Stimulated activated CD8-positive, alpha-beta memory T cell treated with anti-CD3 and anti-CD28 coated beads, Interleukin-4, amount 100 ng/mL, for 48 hours (primary cell): Measurements from ENCODE around the gene TMEM253.

Experiments used
- DNase-seq: peaks from one replicate; pipeline ENCODE4 v3.0.0-alpha.2; 2020

Gene TMEM253

GRCh38 chr14:21090940-21091663 lies 9.8 kb upstream of the TMEM253 start:
- DNase-seq: no peak

- no peak for DNase-seq
Measured at GRCh38 chr14:21091821-21092272, 9.0 kb upstream of the TMEM253 start.

- DNase-seq: peak; percentile 97
Measured at GRCh38 chr14:21092273-21093011, 8.4 kb upstream of the TMEM253 start.

GRCh38 chr14:21093018-21093417 lies 7.8 kb upstream of the TMEM253 start:
- no peak for DNase-seq

GRCh38 chr14:21093769-21094681 lies 6.8 kb upstream of the TMEM253 start:
- no peak for DNase-seq

- no peak for DNase-seq
Measured at GRCh38 chr14:21095430-21096205, 5.2 kb upstream of the TMEM253 start.

GRCh38 chr14:21096438-21096837 lies 4.4 kb upstream of the TMEM253 start:
- no peak for DNase-seq

GRCh38 chr14:21096978-21097635 lies 3.8 kb upstream of the TMEM253 start:
- no peak for DNase-seq

- DNase-seq: no peak
Measured at GRCh38 chr14:21097636-21098075, 3.2 kb upstream of the TMEM253 start.

- DNase-seq: peak; percentile 55
Measured at GRCh38 chr14:21098076-21098891, 2.6 kb upstream of the TMEM253 start, which contains the start of gene ZNF219. Gene ZNF219, minus strand, starts transcription at chr14:21098655. Its CDS starts 5,064 bp downstream, at chr14:21093591.

GRCh38 chr14:21098892-21099595 lies 1.8 kb upstream of the TMEM253 start:
- no peak for DNase-seq

- DNase-seq: no peak
Measured at GRCh38 chr14:21099596-21099985, 1.3 kb upstream of the TMEM253 start.

GRCh38 chr14:21101802-21102413 lies 1.0 kb downstream of the TMEM253 start:
- no peak for DNase-seq

GRCh38 chr14:21102521-21103410 lies 1.9 kb downstream of the TMEM253 start:
- DNase-seq: no peak

GRCh38 chr14:21103411-21103709 lies 2.5 kb downstream of the TMEM253 start:
- no peak for DNase-seq

- peak; percentile 95 for DNase-seq
Measured at GRCh38 chr14:21103710-21104447, 3.0 kb downstream of the TMEM253 start.

GRCh38 chr14:21104448-21105060 lies 3.7 kb downstream of the TMEM253 start:
- DNase-seq: peak; percentile 76

- DNase-seq: no peak
Measured at GRCh38 chr14:21105095-21105494, 4.2 kb downstream of the TMEM253 start.
